ENCODE results near the gene ANTKMT. TPM values are rescaled to one million over a fixed set of nuclear protein-coding genes. Genes with fewer than 3 reads are reported as not detected.

ANTKMT gene
- total and polyA plus RNA-seq, 2 of the 8 experiments (the other 6 are each of a cell fraction or from before 2014, with no cell fraction given): 26.5 to 26.6 TPM

GRCh38 chr16:707062-707538, 13.8 kb upstream of the ANTKMT start (continued):
- no peak for TF ChIP-seq KDM4A (IDR thresholded peaks at IDR 0.05; ENCODE audit: low read depth, low read length, severe bottlenecking)
- TF ChIP-seq HDAC2 (IDR thresholded peaks at IDR 0.05; ENCODE audit: borderline replicate concordance in 1 of 2, low read depth in 2 of 2, low read length in 2 of 2): no peak
- TF ChIP-seq ZNF274 (IDR thresholded peaks at IDR 0.05; ENCODE audit: borderline replicate concordance, extremely low read depth, low read length): no peak
- TF ChIP-seq SIRT6 (IDR thresholded peaks at IDR 0.05; ENCODE audit: low read length): no peak
- no peak for TF ChIP-seq EZH2 (IDR thresholded peaks at IDR 0.05; ENCODE audit: low read depth, low read length, severe bottlenecking)
- no peak for TF ChIP-seq CTBP2 (IDR thresholded peaks at IDR 0.05; ENCODE audit: borderline replicate concordance, insufficient read depth, insufficient read length, low read length)
- no peak for TF ChIP-seq ASH2L (IDR thresholded peaks at IDR 0.05; ENCODE audit: low read length)
- no peak for TF ChIP-seq YY1 (IDR thresholded peaks at IDR 0.05; ENCODE audit: low read depth, low read length)
